Measurements from ENCODE around the gene FILIP1L.
A peak's percentile ranks its signal among the peaks of the same experiment; 100 is the strongest.
"Not testable (repeated sequence)": the region's sequence is repeated elsewhere in the genome, so short reads cannot be mapped to it uniquely, and the experiment has no call there.

Gene FILIP1L

DNA sequence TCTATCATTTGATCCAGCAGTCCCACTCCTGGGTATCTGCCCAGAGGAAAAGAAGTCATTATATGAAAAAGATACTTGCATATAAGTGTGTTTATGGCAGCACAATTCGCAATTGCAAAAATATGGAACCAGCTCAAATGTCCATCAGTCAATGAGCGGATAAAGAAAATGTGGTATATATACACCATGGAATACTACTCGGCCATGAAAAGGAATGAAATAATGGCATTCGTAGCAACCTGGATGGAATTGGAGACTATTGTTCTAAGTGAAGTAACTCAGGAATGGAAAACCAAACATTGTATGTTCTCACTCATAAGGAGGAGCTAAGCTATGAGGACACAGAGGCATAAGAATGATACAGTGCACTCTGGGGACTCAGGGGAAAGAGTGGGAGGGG is 272.4 kb downstream of the FILIP1L start:
- DNase-seq (ENCODE audit: low read depth), result not testable (repeated sequence)

- DNase-seq (ENCODE audit: low read depth), result no peak
Measured at GRCh38 chr3:99839613-99840012, 274.7 kb downstream of the FILIP1L start.

GRCh38 chr3:99838755-99839154 is 275.5 kb downstream of the FILIP1L start:
- no peak for DNase-seq (ENCODE audit: low read depth)

DNA sequence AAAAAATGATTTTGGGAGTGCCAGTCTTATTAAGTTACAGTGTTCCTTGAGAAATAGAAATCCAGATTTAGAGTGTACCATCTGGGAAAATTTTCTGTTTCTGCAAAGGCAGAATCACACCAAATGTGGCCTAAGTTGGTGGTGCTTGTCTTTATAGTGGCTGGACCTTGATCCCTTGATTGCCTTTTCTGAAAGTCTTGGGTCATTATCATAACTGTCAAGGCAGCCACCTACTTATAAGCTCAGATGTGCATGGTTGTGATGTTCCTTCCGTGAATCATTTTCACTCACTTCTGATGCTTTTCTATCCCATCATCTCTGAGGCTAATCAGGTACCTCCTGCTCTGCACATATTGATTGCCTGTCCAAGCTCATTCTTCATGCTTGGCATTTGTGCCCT is 276.6 kb downstream of the FILIP1L start:
- DNase-seq (ENCODE audit: low read depth), result no peak

GRCh38 chr3:99836681-99837080 is 277.6 kb downstream of the FILIP1L start:
- no peak for DNase-seq (ENCODE audit: low read depth)

- DNase-seq (ENCODE audit: low read depth), result no peak
Measured at GRCh38 chr3:99834211-99834957, 279.9 kb downstream of the FILIP1L start.

DNA sequence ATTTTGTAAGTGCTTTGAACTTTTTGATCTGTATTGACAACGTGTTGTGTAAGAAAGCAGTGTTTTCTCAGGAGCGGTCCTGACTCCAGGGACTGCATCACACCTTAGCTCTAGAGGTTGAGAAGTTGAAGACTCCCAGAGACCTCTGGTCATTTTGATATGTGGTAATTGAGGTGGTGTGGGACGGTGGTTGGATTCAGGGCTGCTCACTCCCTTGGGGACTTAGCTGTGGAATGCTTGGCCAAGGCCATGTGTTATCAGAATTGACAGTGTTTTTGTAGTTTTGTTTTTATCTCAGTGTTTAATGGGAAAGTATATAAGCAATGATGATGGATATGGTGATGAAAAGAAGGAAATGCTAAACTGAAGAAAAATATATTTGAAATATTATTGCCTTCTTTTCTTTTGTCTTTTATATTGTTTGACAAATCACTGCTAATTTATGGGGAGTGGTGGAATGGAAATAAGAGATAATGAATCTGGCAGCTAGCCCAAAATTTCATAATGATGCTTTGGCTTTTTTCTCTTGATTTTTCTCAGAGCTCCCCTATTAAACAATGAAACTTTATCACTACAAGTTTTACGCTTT is 280.6 kb downstream of the FILIP1L start:
- DNase-seq (ENCODE audit: low read depth), result no peak

- DNase-seq (ENCODE audit: low read depth), result no peak
Measured at GRCh38 chr3:99829844-99830243, 284.5 kb downstream of the FILIP1L start.

DNA sequence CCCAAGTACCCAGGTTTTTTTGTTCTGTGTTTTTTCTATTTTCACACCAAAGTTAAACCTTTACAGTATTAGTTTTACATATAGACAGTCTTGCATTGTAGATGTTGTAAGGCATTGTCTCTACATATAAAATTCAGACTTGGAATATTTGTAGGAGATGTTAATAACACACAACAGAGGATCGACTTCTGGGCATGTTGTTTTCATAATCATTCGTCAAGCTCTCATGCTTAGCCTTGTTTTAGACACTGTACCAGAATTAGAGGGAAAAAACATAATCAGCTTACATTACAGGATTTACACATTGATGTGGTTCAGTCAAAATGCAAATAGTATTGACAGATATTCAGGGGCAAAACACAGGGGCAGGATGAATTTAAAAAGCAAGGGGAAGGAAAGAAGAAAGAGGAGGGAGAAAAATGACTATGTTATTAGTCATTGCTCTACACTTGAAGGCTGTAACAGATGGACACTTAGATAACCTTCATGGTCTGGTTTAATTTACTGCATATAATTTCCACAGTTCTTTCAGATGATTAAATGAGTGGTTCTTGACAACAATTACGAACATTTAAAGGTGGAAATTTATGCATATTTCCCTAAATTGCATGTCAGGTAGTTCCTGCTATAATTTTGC is 289.2 kb downstream of the FILIP1L start:
- DNase-seq (ENCODE audit: low read depth), result no peak

- DNase-seq (ENCODE audit: low read depth), result no peak
Measured at GRCh38 chr3:99823723-99824711, 290.3 kb downstream of the FILIP1L start.

GRCh38 chr3:99818818-99819217 is 295.5 kb downstream of the FILIP1L start:
- no peak for DNase-seq (ENCODE audit: low read depth)

DNA sequence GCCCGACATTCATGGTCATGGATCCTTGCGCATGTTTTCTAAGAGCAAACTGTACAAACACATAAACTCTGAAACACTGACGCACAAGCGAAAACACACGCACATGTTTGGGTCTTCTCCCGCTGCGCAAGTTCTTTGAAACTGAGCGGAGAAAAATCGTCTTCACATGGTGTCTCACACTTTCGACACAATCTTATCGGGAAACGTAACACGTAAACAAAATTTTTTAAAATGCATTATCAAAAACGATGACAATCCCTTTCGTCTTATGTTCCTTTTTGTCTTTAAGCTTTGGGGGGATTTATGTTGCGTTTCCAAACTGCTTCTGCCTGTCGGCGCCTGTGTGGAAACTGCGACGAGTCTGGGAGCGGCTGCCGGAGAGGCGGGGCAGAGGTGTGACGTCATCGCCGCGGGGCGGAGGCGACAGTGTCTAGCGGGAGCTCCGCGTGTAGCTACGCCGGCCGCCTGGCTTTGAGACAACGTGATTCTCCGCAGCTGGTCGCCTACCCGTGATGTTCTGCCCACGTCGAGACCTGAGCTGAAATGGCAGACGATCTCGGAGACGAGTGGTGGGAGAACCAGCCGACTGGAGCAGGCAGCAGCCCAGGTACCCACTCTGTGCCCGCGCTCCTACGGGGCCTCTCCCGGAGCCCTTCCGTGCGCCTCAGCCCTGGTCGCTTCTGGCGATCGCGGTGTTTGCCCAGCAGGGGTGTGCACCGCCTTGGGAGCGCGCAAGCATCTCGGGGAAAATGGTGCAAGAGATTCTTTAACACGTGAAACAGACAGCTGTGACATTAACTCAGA is 296.7 kb downstream of the FILIP1L start, which contains the start of gene CMSS1:
Gene CMSS1 (plus strand): TSS at position 426 of the 804 bp plus-strand sequence.
- DNase-seq (ENCODE audit: low read depth), result peak; percentile 96

- no peak for DNase-seq (ENCODE audit: low read depth)
Measured at GRCh38 chr3:99817047-99817436, 297.3 kb downstream of the FILIP1L start.

DNA sequence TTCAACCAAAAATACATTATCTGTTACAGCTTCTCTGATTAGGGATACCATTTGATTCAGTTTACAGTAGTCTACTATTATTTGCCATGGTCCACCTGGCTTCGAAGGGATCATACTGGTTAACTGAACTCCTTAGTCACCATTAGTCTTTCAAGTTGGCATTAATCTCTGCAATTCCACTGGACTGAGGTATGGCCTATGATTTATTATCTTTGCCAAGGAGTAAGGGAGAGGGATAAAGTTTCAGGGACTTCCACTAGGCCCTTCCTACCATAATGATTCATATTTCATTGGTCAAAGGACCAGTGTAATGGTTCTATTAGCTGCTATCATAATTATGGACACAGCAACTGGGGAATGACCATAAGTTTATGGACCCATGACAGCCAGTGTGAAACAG is 303.9 kb downstream of the FILIP1L start:
- DNase-seq (ENCODE audit: low read depth), result no peak

DNA sequence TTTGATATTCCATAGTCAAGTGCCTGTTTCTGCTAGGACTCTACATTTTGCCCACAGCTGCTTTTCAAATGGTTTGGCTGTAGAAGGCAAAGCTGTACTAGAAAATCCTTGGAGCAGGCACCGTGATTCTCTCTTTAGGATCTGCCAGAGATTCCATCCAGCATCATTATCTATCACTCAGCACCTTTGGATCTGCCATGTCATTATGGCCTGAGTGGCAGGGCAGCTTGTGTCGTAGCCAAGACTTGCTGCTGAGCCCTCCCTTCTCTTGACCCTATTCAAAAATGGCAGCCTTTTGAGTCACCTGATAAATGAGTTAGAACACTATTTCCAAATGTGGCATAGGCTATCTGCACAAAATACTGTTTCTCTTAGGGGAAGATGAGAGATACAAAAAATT is 304.7 kb downstream of the FILIP1L start:
- no peak for DNase-seq (ENCODE audit: low read depth)

- peak; percentile 13 for DNase-seq (ENCODE audit: low read depth)
Measured at GRCh38 chr3:99808163-99808794, 306.0 kb downstream of the FILIP1L start.

DNA sequence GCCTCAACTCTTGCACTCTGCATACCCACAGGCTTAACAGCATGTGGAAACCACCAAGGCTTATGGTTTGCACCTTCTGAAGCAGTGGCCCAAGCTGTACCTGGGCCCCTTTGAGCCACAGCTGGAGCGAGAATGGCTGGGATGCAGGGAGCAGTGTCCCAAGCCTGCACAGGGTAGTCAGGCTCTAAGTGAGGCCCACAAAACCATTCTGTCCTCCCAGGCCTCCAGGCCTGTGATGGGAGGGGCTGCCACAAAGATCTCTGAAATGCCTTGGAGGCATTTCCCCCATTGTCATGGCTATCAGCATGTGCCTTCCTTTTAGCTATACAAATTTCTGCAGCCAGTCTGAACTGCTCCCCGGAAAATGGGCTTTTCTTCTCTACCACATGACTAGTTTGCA is 309.1 kb downstream of the FILIP1L start:
- no peak for DNase-seq (ENCODE audit: low read depth)

- no peak for DNase-seq (ENCODE audit: low read depth)
Measured at GRCh38 chr3:99803297-99803696, 311.0 kb downstream of the FILIP1L start.

DNA sequence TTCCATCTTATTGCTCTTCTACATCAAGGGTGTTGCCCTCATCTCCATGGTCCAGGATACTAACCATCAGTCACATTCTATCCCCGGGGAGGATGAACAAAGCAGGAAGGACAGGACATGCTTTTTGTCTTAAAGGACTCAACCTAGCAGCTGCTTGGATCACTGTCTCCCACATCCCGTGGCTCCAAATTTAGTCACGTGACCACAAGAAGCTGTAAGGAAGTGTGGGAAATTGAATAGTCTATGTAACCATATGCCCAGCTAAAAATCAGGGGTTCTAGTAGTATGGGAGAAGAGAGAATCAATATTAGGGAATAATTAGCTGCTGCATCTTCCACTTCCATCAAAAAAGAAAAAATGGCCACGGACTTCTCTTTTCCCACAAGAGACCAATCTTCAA is 314.9 kb downstream of the FILIP1L start:
- no peak for DNase-seq (ENCODE audit: low read depth)

DNA sequence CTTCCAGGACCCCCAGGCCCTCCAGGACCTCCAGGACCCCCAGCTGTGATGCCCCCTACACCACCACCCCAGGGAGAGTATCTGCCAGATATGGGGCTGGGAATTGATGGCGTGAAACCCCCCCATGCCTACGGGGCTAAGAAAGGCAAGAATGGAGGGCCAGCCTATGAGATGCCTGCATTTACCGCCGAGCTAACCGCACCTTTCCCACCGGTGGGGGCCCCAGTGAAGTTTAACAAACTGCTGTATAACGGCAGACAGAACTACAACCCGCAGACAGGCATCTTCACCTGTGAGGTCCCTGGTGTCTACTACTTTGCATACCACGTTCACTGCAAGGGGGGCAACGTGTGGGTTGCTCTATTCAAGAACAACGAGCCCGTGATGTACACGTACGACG is 318.7 kb downstream of the FILIP1L start:
- no peak for DNase-seq (ENCODE audit: low read depth)

GRCh38 chr3:99794485-99794884 is 319.8 kb downstream of the FILIP1L start:
- DNase-seq (ENCODE audit: low read depth), result no peak
